SK-N-SH (cell line): Measurements from ENCODE around the gene SPEG. TPM values are rescaled to one million over a fixed set of nuclear protein-coding genes. Genes with fewer than 3 reads are reported as not detected.

ENCODE experiments used
- CTCF ChIA-PET: fragments of 300-600, 350-600 bp; formaldehyde crosslinking; extraction: SDS; loops from one replicate; lab custom pipeline; 2021; lab: Yijun Ruan, JAX
- POLR2A ChIA-PET: fragments of 350-600 bp; sonication (Branson Sonifier 250); formaldehyde crosslinking; extraction: SDS; loops from one replicate; lab custom pipeline; 2020; ENCODE audit warnings: antibody characterized with exemption, inconsistent platforms; lab: Yijun Ruan, JAX
- DNase-seq: peaks from one replicate; pipeline ENCODE4 v3.0.0; 2012
- H2AFZ ChIP-seq: fragments of 200-600 bp; sonication (generic); 2 replicates; pipeline ENCODE4 v1.8.1; 2016; ENCODE audit warnings: antibody characterized with exemption, mild to moderate bottlenecking, low read depth
- H3F3A ChIP-seq: fragments of 200-600 bp; sonication (generic); replicated peaks from 2 replicates; pipeline ENCODE3; 2016; ENCODE audit warnings: antibody characterized with exemption, mild to moderate bottlenecking; ENCODE audit not compliant: insufficient read depth
- H3K27ac ChIP-seq, 2 experiments: fragments of 200-500 bp in 1 of 2; fragments of 200-600 bp in 1 of 2; sonication (Bioruptor generic) in 1 of 2; sonication (generic), shearing (Covaris generic) in 1 of 2; 2 replicates each; pipeline versions ENCODE4 v1.5.1 to v1.6.1; 2014 to 2016; ENCODE audit warnings: low read depth in 2 of 2, inconsistent platforms in 1 of 2, low read length in 1 of 2, mild to moderate bottlenecking in 1 of 2, mixed read lengths in 1 of 2
- H3K27me3 ChIP-seq: fragments of 200-600 bp; sonication (generic), shearing (Covaris generic); 2 replicates; pipeline ENCODE4 v1.6.1; 2016; ENCODE audit warnings: mixed run types; ENCODE audit not compliant: insufficient read depth
- H3K36me3 ChIP-seq, 2 experiments: fragments of 200-500 bp in 1 of 2; fragments of 200-600 bp in 1 of 2; sonication (Bioruptor generic) in 1 of 2; sonication (generic) in 1 of 2; replicated peaks in 1 of 2; 2 replicates each; pipeline versions ENCODE3 to v1.5.1; 2014 to 2016; ENCODE audit warnings: low read length in 1 of 2, mild to moderate bottlenecking in 1 of 2; ENCODE audit not compliant: insufficient read depth in 2 of 2, control insufficient read depth in 1 of 2
- H3K4me1 ChIP-seq, 2 experiments: fragments of 200-500 bp in 1 of 2; fragments of 200-600 bp in 1 of 2; sonication (Bioruptor generic) in 1 of 2; sonication (generic), shearing (Covaris generic) in 1 of 2; 2 replicates each; pipeline versions ENCODE4 v1.5.1 to v1.6.1; 2014 to 2016; ENCODE audit warnings: low read depth in 1 of 2, low read length in 1 of 2, mixed run types in 1 of 2; ENCODE audit not compliant: insufficient read depth in 2 of 2, control insufficient read depth in 1 of 2
- H3K4me2 ChIP-seq: fragments of 200-600 bp; sonication (generic), shearing (Covaris generic); 2 replicates; pipeline ENCODE4 v1.6.1; 2017; ENCODE audit warnings: mixed run types
- H3K4me3 ChIP-seq, 2 experiments: fragments of 200-500 bp in 1 of 2; fragments of 200-600 bp in 1 of 2; sonication (Bioruptor generic) in 1 of 2; sonication (generic), shearing (Covaris generic) in 1 of 2; 2 replicates each; pipeline versions ENCODE4 v1.5.1 to v1.8.1; 2014 to 2016; ENCODE audit warnings: low read depth in 2 of 2, inconsistent platforms in 1 of 2, low read length in 1 of 2, mild to moderate bottlenecking in 1 of 2, mixed read lengths in 1 of 2, moderate library complexity in 1 of 2
- H3K79me2 ChIP-seq: fragments of 200-600 bp; sonication (generic); 2 replicates; pipeline ENCODE4 v1.8.1; 2017; ENCODE audit warnings: mild to moderate bottlenecking; ENCODE audit not compliant: insufficient read depth
- H3K9ac ChIP-seq: fragments of 200-600 bp; sonication (generic); 2 replicates; pipeline ENCODE4 v1.6.1; 2017; ENCODE audit warnings: mixed run types
- H3K9me2 ChIP-seq: fragments of 200-600 bp; sonication (generic); 2 replicates; pipeline ENCODE4 v1.6.1; 2017; ENCODE audit warnings: mixed run types
- H3K9me3 ChIP-seq: fragments of 200-600 bp; sonication (generic); 2 replicates; pipeline ENCODE4 v1.6.1; 2017; ENCODE audit warnings: mixed run types, mild to moderate bottlenecking, moderate library complexity
- H4K20me1 ChIP-seq: fragments of 200-600 bp; sonication (generic); 2 replicates; pipeline ENCODE4 v1.6.1; 2017; ENCODE audit warnings: mild to moderate bottlenecking, mixed run types; ENCODE audit not compliant: insufficient read depth
- CHD2 ChIP-seq: fragments of 150-350 bp; IDR thresholded peaks from 2 replicates; pipeline ENCODE4 v1.6.1; 2018; ENCODE audit warnings: low read length; ENCODE audit not compliant: partially characterized antibody
- EP300 ChIP-seq, 2 experiments: IDR thresholded peaks; 2 replicates each; pipeline versions ENCODE4 v1.4.0 to v1.6.1; 2012; ENCODE audit warnings: borderline replicate concordance in 1 of 2, low read depth in 1 of 2, low read length in 1 of 2
- REST ChIP-seq: IDR thresholded peaks from 2 replicates; pipeline ENCODE4 v1.6.1; 2012; ENCODE audit warnings: mild to moderate bottlenecking, low read depth, low read length, moderate library complexity
- TCF12 ChIP-seq: IDR thresholded peaks from 2 replicates; pipeline ENCODE4 v1.4.0; 2012
- WGBS: methylation state at CpG from one replicate; pipeline ENCODE4 v1.1.6; 2017; ENCODE audit warnings: low lambda C conversion rate; 5-methylcytosine and 5-hydroxymethylcytosine counted together
- polyA plus RNA-seq, 3 experiments: library from polyadenylated mRNA; depleted of rRNA; stranded (reverse); fragments of >200 nt; gene quantifications; 2 replicates each; pipeline ENCODE4 v1.2.3, GENCODE V29; 2012

SPEG gene
- polyA plus RNA-seq, 1 of the 3 experiments (the other 2 are of a cell fraction), result 107 TPM

DNA sequence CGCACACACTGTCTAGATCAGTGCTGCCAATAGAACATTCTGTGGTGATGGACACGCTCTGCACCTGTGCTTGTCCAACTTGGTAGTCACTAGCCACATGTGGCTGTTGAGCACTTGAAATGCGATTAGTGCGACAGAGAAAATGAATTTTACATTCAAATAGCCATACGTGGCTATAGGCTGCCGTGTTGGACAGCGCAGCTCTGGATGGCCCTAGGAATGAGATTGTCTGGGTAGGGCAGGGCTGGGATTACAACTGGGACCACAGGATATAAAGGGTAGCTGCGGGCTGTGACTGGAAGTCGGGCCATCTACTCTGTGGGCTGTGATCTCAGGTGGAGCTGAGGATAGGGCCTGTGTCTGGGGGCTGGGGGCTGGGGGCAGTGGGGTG, 84.9 kb downstream of the SPEG start:
- no peak for TF ChIP-seq EP300 (IDR thresholded peaks at IDR 0.05; ENCODE audit: borderline replicate concordance in 1 of 2, low read depth in 1 of 2, low read length in 1 of 2)
- TF ChIP-seq REST, result peak; percentile 60; the same call in 1 of the 2 replicates
- TF ChIP-seq, all 33 proteins: peak for 1
- H3K9ac ChIP-seq, result no peak overlapping the region
- peak overlapping the region in 1 of 2 experiments; percentile 90; a peak in 2 of 4 replicates for H3K27ac ChIP-seq
- H3K27me3 ChIP-seq, result peaks cover 16% of the 10 kb centered on the region; the same call in 1 of the 2 replicates
- H3K4me1 ChIP-seq, result peaks cover 12 to 77% of the 10 kb centered on the region in 2 experiments; a peak in 1 of 4 replicates
- DNase-seq, result no peak
- no peaks in the 10 kb centered on the region for H4K20me1 ChIP-seq
- H3K36me3 ChIP-seq, result no peaks in the 10 kb centered on the region
- H3K9me3 ChIP-seq, result no peaks in the 10 kb centered on the region
- H3F3A ChIP-seq, result no peaks in the 10 kb centered on the region
- no peaks in the 10 kb centered on the region for H3K79me2 ChIP-seq
- H2AFZ ChIP-seq, result no peak overlapping the region
- H3K4me2 ChIP-seq, result no peak overlapping the region
- CTCF ChIA-PET, result interaction anchor here (1.4 to 62.1 kb wide), 6 partner anchors 5 to 118 kb away, joined by 5 to 2824 read pairs (median 140); partner anchors contain the start of genes ASIC4, CHPF, GMPPA and TMEM198
- POLR2A ChIA-PET, result interaction anchor here (0.8 to 3.6 kb wide), 5 partner anchors 8 to 523 kb away, joined by 3 to 36 read pairs (median 8); a partner anchor contains a TSS
- no peak overlapping the region; a peak in 1 of 4 replicates for H3K4me3 ChIP-seq
- WGBS, result 90% methylated on average over 7 of the region's 9 CpGs
- no peaks in the 10 kb centered on the region for H3K9me2 ChIP-seq

- ChIA-PET POLR2A (interaction anchor here (0.6 to 3.6 kb wide), 11 partner anchors 9 to 586 kb away, joined by 3 to 36 read pairs (median 4); partner anchors contain the start of gene GMPPA), CTCF (interaction anchor here (0.8 to 62.1 kb wide), 9 partner anchors 5 to 168 kb away, joined by 3 to 2824 read pairs (median 9); partner anchors contain the start of genes ASIC4, CHPF, GMPPA and TMEM198)
- Histone ChIP-seq H3K79me2 (no peaks in the 10 kb centered on the region), H3K36me3 (no peaks in the 10 kb centered on the region), H2AFZ (no peak overlapping the region), H3K9me3 (no peaks in the 10 kb centered on the region)
- TF ChIP-seq TCF12, result no peak
- TF ChIP-seq CHD2, result peak; percentile 9
- TF ChIP-seq, all 33 proteins: peak for 1
- H3K9ac ChIP-seq, result no peak overlapping the region
- no peak overlapping the region for H3K4me3 ChIP-seq
- peaks cover 12 to 77% of the 10 kb centered on the region in 2 experiments; a peak in 1 of 4 replicates for H3K4me1 ChIP-seq
- H3K4me2 ChIP-seq, result no peak overlapping the region
- H3K27me3 ChIP-seq, result peaks cover 11% of the 10 kb centered on the region; the same call in 1 of the 2 replicates
- 69% methylated on average over 8 of the region's 8 CpGs for WGBS
- H3F3A ChIP-seq, result no peaks in the 10 kb centered on the region
- peak overlapping the region in 1 of 2 experiments; percentile 90; a peak in 2 of 4 replicates for H3K27ac ChIP-seq
- no peaks in the 10 kb centered on the region for H4K20me1 ChIP-seq
- no peak for DNase-seq
- H3K9me2 ChIP-seq, result no peaks in the 10 kb centered on the region
Observed at GRCh38 chr2:219520079-219520478, 85.4 kb downstream of the SPEG start.
